ENCODE measurements around the gene CLHC1.

The CLHC1 gene

GRCh38 chr2:55161295-55162210, 70.5 kb downstream of the CLHC1 start:
- ChIA-PET POLR2A (interaction anchor here (0.9 kb wide), 1 partner anchor 14 kb away, joined by 3 read pairs; no protein-coding TSS in a partner anchor), CTCF (interaction anchor here (0.6 to 0.8 kb wide), 3 partner anchors 262 to 322 kb away, joined by 3 to 4 read pairs (median 3); no protein-coding TSS in a partner anchor)
- H3K4me1 ChIP-seq (ENCODE audit: control insufficient read depth, insufficient read depth, low read length): peaks cover 5% of the 10 kb centered on the region; the same call in 1 of the 2 replicates
- no peak overlapping the region for H3K27ac ChIP-seq (ENCODE audit: extremely low read depth, low read depth, low read length)
- H3K9me3 ChIP-seq (ENCODE audit: control insufficient read depth, insufficient read depth, low read depth, low read length): no peaks in the 10 kb centered on the region
- H3K4me3 ChIP-seq (ENCODE audit: low read depth, low read length): no peak overlapping the region
- H3K36me3 ChIP-seq (ENCODE audit: control insufficient read depth in 2 of 2, insufficient read depth in 1 of 2, low read length in 2 of 2): no peaks in the 10 kb centered on the region
- TF ChIP-seq ZNF704 (tag by site-specific recombination; IDR thresholded peaks at IDR 0.05): no peak
- TF ChIP-seq ZFHX2 (tag by site-specific recombination; conservative IDR thresholded peaks at IDR 0.05): peak; percentile 27; the same call in 1 of the 2 replicates

- no peak overlapping the region for H3K27ac ChIP-seq (ENCODE audit: extremely low read depth, low read depth, low read length)
- no peaks in the 10 kb centered on the region for H3K36me3 ChIP-seq (ENCODE audit: control insufficient read depth in 2 of 2, insufficient read depth in 1 of 2, low read length in 2 of 2)
- TF ChIP-seq ZNF26 (tag by site-specific recombination; IDR thresholded peaks at IDR 0.05) (no peak), ZNF266 (tag by site-specific recombination; IDR thresholded peaks at IDR 0.05; ENCODE audit: low read depth) (no peak), ZNF658 (tag by site-specific recombination; IDR thresholded peaks at IDR 0.05) (no peak), ZNF138 (tag by site-specific recombination; IDR thresholded peaks at IDR 0.05; ENCODE audit: borderline replicate concordance) (no peak), ZNF311 (tag by site-specific recombination; IDR thresholded peaks at IDR 0.05; ENCODE audit: borderline replicate concordance) (no peak)
- H3K4me1 ChIP-seq (ENCODE audit: control insufficient read depth, insufficient read depth, low read length): peaks cover 5% of the 10 kb centered on the region; the same call in 1 of the 2 replicates
- no peaks in the 10 kb centered on the region for H3K9me3 ChIP-seq (ENCODE audit: control insufficient read depth, insufficient read depth, low read depth, low read length)
- H3K4me3 ChIP-seq (ENCODE audit: low read depth, low read length): no peak overlapping the region
- POLR2A ChIA-PET: no interaction called here
- CTCF ChIA-PET: no interaction called here
Observed at GRCh38 chr2:55160422-55160821, 71.7 kb downstream of the CLHC1 start.

- no peak overlapping the region for H3K4me3 ChIP-seq (ENCODE audit: low read depth, low read length)
- CTCF ChIA-PET: interaction anchor here (0.6 to 0.8 kb wide), 3 partner anchors 38 to 119 kb away, joined by 3 to 6 read pairs (median 4); no protein-coding TSS in a partner anchor
- TF ChIP-seq ZNF280C (tag by site-specific recombination; IDR thresholded peaks at IDR 0.05) (no peak), ZNF658 (tag by site-specific recombination; IDR thresholded peaks at IDR 0.05) (no peak), ZNF560 (tag by site-specific recombination; IDR thresholded peaks at IDR 0.05; ENCODE audit: borderline replicate concordance) (no peak), GFI1B (tag by site-specific recombination; IDR thresholded peaks at IDR 0.05) (no peak)
- no peaks in the 10 kb centered on the region for H3K9me3 ChIP-seq (ENCODE audit: control insufficient read depth, insufficient read depth, low read depth, low read length)
- POLR2A ChIA-PET: no interaction called here
- H3K4me1 ChIP-seq (ENCODE audit: control insufficient read depth, insufficient read depth, low read length): peaks cover 5% of the 10 kb centered on the region; the same call in 1 of the 2 replicates
- no peak overlapping the region for H3K27ac ChIP-seq (ENCODE audit: extremely low read depth, low read depth, low read length)
- no peaks in the 10 kb centered on the region for H3K36me3 ChIP-seq (ENCODE audit: control insufficient read depth in 2 of 2, insufficient read depth in 1 of 2, low read length in 2 of 2)
Observed at GRCh38 chr2:55159752-55160151, 72.3 kb downstream of the CLHC1 start.

Measured in HEK293 (cell line).